K562 (cell line): ENCODE data around the gene CUTA. TPM values are rescaled to one million over a fixed set of nuclear protein-coding genes. Genes with fewer than 3 reads are reported as not detected.
A peak's percentile ranks its signal among the peaks of the same experiment; 100 is the strongest.

ENCODE experiments used
- ATAC-seq: fragments of 200-7000 bp; cut with Tn5 transposase; 3 replicates; pipeline ENCODE4 v1.9.1; 2020; ENCODE audit warnings: moderate library complexity
- BruUV-seq: library from RNA; stranded (reverse); fragments of 400-500 nt; replicated peaks from 2 replicates; lab custom pipeline; 2021; lab: Mats Ljungman, UMichigan
- CTCF ChIA-PET: fragments of 300-600 bp; formaldehyde crosslinking; extraction: SDS; loops from one replicate; lab custom pipeline; 2021; ENCODE audit warnings: low intra/inter-chr PET ratio; lab: Yijun Ruan, JAX
- POLR2A ChIA-PET: fragments of 300-600, 350-650 bp; sonication (Branson Sonifier 250); formaldehyde crosslinking; extraction: SDS; loops from one replicate; lab custom pipeline; 2021; ENCODE audit warnings: antibody characterized with exemption, inconsistent platforms; lab: Yijun Ruan, JAX
- DNase-seq, 4 experiments: peaks; one replicate each; pipeline versions ENCODE4 v3.0.0 to v3.0.0-alpha.2; 2011 to 2018; ENCODE audit warnings: low spot score in 3 of 4, mixed read lengths in 3 of 4; ENCODE audit errors: extremely low read depth in 1 of 4
- FAIRE-seq: peaks from 2 replicates; lab custom pipeline; 2011; peaks lifted over from hg19 to GRCh38; lab: Jason Lieb, UNC
- H2AFZ ChIP-seq: 2 replicates; pipeline ENCODE4 v1.6.0; 2011; ENCODE audit warnings: low read depth, low read length, control low read depth, inconsistent platforms
- H3K27ac ChIP-seq: fragments of 200-600 bp; 3 replicates; pipeline ENCODE4 v1.8.0; 2011; ENCODE audit warnings: low read depth, mild to moderate bottlenecking, control low read depth, inconsistent platforms, low read length, moderate library complexity, mixed read lengths; ENCODE audit errors: extremely low read depth
- H3K27me3 ChIP-seq, 2 experiments: fragments of 300-600 bp in 1 of 2; 2 replicates in 1 of 2; 3 replicates in 1 of 2; pipeline versions ENCODE4 v1.6.0 to v1.8.0; 2011; ENCODE audit warnings: inconsistent platforms in 2 of 2, low read length in 2 of 2, mild to moderate bottlenecking in 1 of 2, mixed read lengths in 1 of 2, moderate library complexity in 1 of 2; ENCODE audit not compliant: control insufficient read depth in 2 of 2, insufficient read depth in 2 of 2
- H3K36me3 ChIP-seq: fragments of 300-600 bp; 3 replicates; pipeline ENCODE4 v1.8.0; 2011; ENCODE audit warnings: mild to moderate bottlenecking, low read length, inconsistent platforms; ENCODE audit not compliant: control insufficient read depth, insufficient read depth
- H3K4me1 ChIP-seq, 2 experiments: fragments of 200-600 bp in 1 of 2; replicated peaks in 1 of 2; 2 replicates in 1 of 2; 3 replicates in 1 of 2; pipeline versions ENCODE4 v1.5.1 to v1.8.0; 2011; ENCODE audit warnings: inconsistent platforms in 2 of 2, low read length in 2 of 2, mild to moderate bottlenecking in 1 of 2, mixed read lengths in 1 of 2, moderate library complexity in 1 of 2; ENCODE audit not compliant: control insufficient read depth in 2 of 2, insufficient read depth in 2 of 2
- H3K4me2 ChIP-seq: 2 replicates; pipeline ENCODE4 v1.6.1; 2011; ENCODE audit warnings: low read length, control low read depth, inconsistent platforms, mixed read lengths; ENCODE audit not compliant: insufficient read depth
- H3K4me3 ChIP-seq: fragments of 200-600 bp; sonication (generic), shearing (Covaris generic); 2 replicates; pipeline ENCODE4 v1.5.1; 2016; ENCODE audit warnings: control low read depth, inconsistent platforms
- H3K79me2 ChIP-seq: fragments of 200-600 bp; 3 replicates; pipeline ENCODE4 v1.8.0; 2011; ENCODE audit warnings: low read length, inconsistent platforms; ENCODE audit not compliant: control insufficient read depth, insufficient read depth
- H3K9ac ChIP-seq, 2 experiments: 2 replicates each; pipeline versions ENCODE4 v1.6.0 to v1.6.1; 2011; ENCODE audit warnings: low read depth in 2 of 2, low read length in 2 of 2, control low read depth in 1 of 2, inconsistent platforms in 1 of 2, mild to moderate bottlenecking in 1 of 2, mixed read lengths in 1 of 2; ENCODE audit not compliant: insufficient read depth in 1 of 2
- H3K9me1 ChIP-seq: one replicate; pipeline ENCODE4 v1.6.0; 2011; ENCODE audit warnings: inconsistent platforms, mild to moderate bottlenecking, low read length, moderate library complexity; ENCODE audit not compliant: control insufficient read depth, insufficient read depth
- H3K9me3 ChIP-seq: replicated peaks from 2 replicates; pipeline ENCODE4 v1.5.1; 2011; ENCODE audit warnings: low read depth, low read length, inconsistent platforms; ENCODE audit not compliant: control insufficient read depth, insufficient read depth
- H4K20me1 ChIP-seq: replicated peaks from 2 replicates; pipeline ENCODE4 v1.6.1; 2011; ENCODE audit warnings: low read length, inconsistent platforms, mixed read lengths; ENCODE audit not compliant: control insufficient read depth, insufficient read depth
- CEBPG ChIP-seq, 3 experiments: fragments of 200-800 bp in 1 of 3; sonication (Bioruptor generic) in 1 of 3; sonication (generic) in 1 of 3; formaldehyde crosslinking in 1 of 3; IDR thresholded peaks in 2 of 3; conservative IDR thresholded peaks in 1 of 3; 2 replicates each; pipeline versions ENCODE4 v1.6.1 to v1.8.0; 2016 to 2022; ENCODE audit warnings: missing compliant biosample characterization in 2 of 3, missing genetic modification characterization in 2 of 3, mild to moderate bottlenecking in 1 of 3, missing genetic modification reagents in 1 of 3
- CLOCK ChIP-seq: fragments of 250-450 bp; sonication (Bioruptor Pico); IDR thresholded peaks from 2 replicates; pipeline ENCODE4 v1.4.0; 2020; ENCODE audit warnings: mild to moderate bottlenecking, moderate library complexity, borderline replicate concordance
- MLLT1 ChIP-seq, 2 experiments: fragments of 450-650 bp; IDR thresholded peaks; 2 replicates each; pipeline ENCODE4 v1.6.1; 2016
- PHF20 ChIP-seq: fragments of 450-650 bp; IDR thresholded peaks from 2 replicates; pipeline ENCODE4 v1.6.1; 2018; ENCODE audit not compliant: partially characterized antibody
- SREBF1 ChIP-seq: fragments of 150-350 bp; IDR thresholded peaks from 2 replicates; pipeline ENCODE4 v1.6.1; 2014; ENCODE audit warnings: antibody characterized with exemption, low read depth, low read length, borderline replicate concordance
- WGBS: fragments of 100-300 bp; shearing (Covaris generic); methylation state at CpG from one replicate; pipeline ENCODE4 v1.1.6; 2016; ENCODE audit warnings: low coverage, mixed read lengths; ENCODE audit not compliant: insufficient coverage; ENCODE audit errors: missing lambda C conversion rate; 5-methylcytosine and 5-hydroxymethylcytosine counted together
- in situ Hi-C: fragments of 300-500 bp; cut with MboI; formaldehyde crosslinking; loops from 4 replicates; pipeline ENCODE4 v1.15.0; 2018; ENCODE audit warnings: inconsistent platforms, mixed read lengths
- intact Hi-C: fragments of 100-400 bp; cut with micrococcal nuclease; formaldehyde crosslinking; loops from 2 replicates; pipeline ENCODE4 v1.14.2; 2022
- polyA plus RNA-seq, 8 experiments: library from polyadenylated mRNA; depleted of rRNA in 4 of 8; stranded (reverse) in 5 of 8; unstranded in 3 of 8; fragments of >200 nt; fragmentation: Nextera tagmentation in 2 of 8; fragmentation: Illumina TruSeq in 1 of 8; extraction: Ambion mirVana in 2 of 8; extraction: Trizol in 1 of 8; gene quantifications; 2 replicates each; pipeline versions ENCODE4 v1.2.1 to v1.2.3, GENCODE V29; 2011 to 2014; ENCODE audit warnings: inconsistent platforms in 1 of 8, missing spikeins in 1 of 8
- total RNA-seq, 7 experiments: library from RNA; depleted of rRNA in 6 of 7; stranded (reverse); fragments of >200 nt in 6 of 7; fragmentation: Illumina TruSeq in 2 of 7; extraction: Trizol in 2 of 7; gene quantifications; 2 replicates each; pipeline versions ENCODE4 v1.2.1 to v1.2.3, GENCODE V29; 2011 to 2021; ENCODE audit warnings: low replicate concordance in 1 of 7

Gene CUTA
- total and polyA plus RNA-seq, 9 of the 15 experiments (the other 6 are each of a cell fraction or from before 2014, with no cell fraction given): 166 to 682 (median 310) TPM

GRCh38 chr6:33446356-33446755 is 28.4 kb upstream of the CUTA start (continued):
- TF ChIP-seq MLLT1 (IDR thresholded peaks at IDR 0.05): no peak
- no peak for TF ChIP-seq PHF20
- TF ChIP-seq CLOCK (CRISPR knock-in tag): no peak
- TF ChIP-seq, all 486 proteins: peak for 0

GRCh38 chr6:33445119-33445603 is 27.3 kb upstream of the CUTA start:
- in situ Hi-C loops: no loop called here
- intact Hi-C loops: no loop called here
- 66% methylated on average over 3 of the region's 3 CpGs for whole genome bisulfite sequencing

More at GRCh38 chr6:33445119-33445603, 27.3 kb upstream of the CUTA start:
- no peak for ATAC-seq
- TF ChIP-seq CEBPG (CRISPR knock-in tag; IDR thresholded peaks at IDR 0.05) (no peak), CEBPG (tag; conservative IDR thresholded peaks at IDR 0.05 in 1 of 2, IDR thresholded peaks at IDR 0.05 in 1 of 2) (peak; percentile 7 to 55; a peak in 2 of 4 replicates), SREBF1 (no peak)
- TF ChIP-seq, all 486 proteins: peak for 1
- DNase-seq (no peak), FAIRE-seq (peak; percentile 29)
- BruUV-seq: no TSS peak
- Histone ChIP-seq H3K36me3 (peaks cover 82% of the 10 kb centered on the region; the same call in 2 of the 3 replicates), H3K9me3 (no peaks in the 10 kb centered on the region), H3K9ac (no peak overlapping the region), H3K9me1 (peaks cover 3% of the 10 kb centered on the region), H3K4me3 (no peak overlapping the region), H3K4me2 (no peak overlapping the region), H2AFZ (no peak overlapping the region), H3K4me1 (peaks cover 10 to 23% of the 10 kb centered on the region in 2 experiments), H3K27ac (no peak overlapping the region), H3K27me3 (no peaks in the 10 kb centered on the region), H4K20me1 (no peaks in the 10 kb centered on the region; the same call in 1 of the 2 replicates), H3K79me2 (no peaks in the 10 kb centered on the region)
- POLR2A ChIA-PET: interaction anchor here (1.3 to 1.5 kb wide), 2 partner anchors 9 to 14 kb away, joined by 6 to 9 read pairs; partner anchors contain the start of gene ZBTB9
- CTCF ChIA-PET: no interaction called here
